ENCODE data around the gene UNC5B.

Gene UNC5B

DNA sequence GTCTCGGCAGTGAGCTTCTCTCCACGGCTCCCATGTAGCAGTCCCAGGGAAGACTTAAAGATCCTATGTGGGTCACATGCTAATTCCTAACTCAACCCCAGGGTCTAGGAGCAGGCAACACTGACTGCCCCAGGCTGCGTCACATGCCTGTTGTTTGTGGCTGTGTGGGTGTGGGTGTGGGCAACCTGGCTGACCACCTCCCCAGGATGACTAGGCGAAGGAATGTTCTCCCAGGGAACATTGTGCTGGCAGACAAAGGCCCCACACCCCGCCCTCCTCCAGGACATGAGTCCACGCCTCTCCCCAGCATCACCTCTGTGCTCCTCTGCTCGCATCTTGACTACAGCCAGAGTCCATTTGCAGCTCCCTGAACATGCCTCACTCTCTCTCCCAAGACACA is 137.0 kb downstream of the UNC5B start:
- DNase-seq = no peak

DNA sequence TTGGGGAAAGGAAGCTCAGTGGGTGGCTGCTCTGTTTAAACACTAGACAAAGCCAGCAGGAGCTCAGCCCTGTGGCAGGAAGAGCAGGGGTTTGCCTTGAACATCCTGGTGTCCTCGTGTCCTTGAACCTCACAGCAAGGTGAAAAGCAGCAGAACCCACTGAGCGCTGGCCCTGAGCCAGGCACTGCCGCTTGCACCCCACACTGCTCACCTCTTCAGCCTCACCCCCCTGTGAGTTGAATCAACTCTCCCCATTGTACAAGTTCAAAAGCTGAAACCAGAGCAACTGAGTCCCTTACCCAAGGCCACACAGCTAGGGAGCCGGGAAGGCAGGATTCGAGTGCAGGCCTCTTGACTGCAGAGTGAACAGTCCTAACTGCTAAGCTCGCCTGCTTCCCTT is 138.7 kb downstream of the UNC5B start:
- DNase-seq = no peak

DNA sequence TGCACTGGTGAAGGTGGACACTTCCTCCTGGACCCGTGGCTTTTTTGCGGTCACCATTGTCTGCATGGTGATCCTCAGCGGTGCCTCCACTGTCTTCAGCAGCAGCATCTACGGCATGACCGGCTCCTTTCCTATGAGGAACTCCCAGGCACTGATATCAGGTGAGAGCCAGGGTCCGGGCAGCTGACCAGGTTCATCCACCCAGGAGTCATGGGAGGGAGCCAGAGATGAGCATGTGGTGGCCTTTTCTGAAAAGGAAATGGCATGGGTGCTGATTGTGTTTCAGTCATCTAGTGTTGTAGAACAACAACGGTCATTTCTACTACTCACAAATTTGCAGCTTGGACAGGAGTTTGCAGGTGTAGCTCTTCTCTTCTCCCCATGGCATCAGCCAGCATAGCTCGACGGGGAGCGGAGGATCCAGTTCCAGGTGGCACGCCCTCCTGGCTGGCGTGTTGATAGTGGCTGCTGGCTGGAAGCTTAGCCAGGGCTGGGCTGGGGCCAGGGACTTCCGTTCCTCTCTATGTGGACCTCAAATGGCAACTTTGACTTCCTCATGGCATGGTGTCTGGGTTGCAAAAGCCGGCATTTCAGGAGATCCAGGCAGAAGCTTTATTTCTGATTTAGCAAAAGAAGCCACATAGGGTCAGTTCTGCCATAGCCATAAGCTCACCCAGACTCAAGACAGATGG is 139.4 kb downstream of the UNC5B start:
- no peak for DNase-seq
